Omental fat pad (tissue), 4 donors: ENCODE results near the gene DMGDH. TPM values are rescaled to one million over a fixed set of nuclear protein-coding genes. Genes with fewer than 3 reads are reported as not detected.

Source experiments
- ATAC-seq: fragments of 150-250 bp; one replicate; pipeline ENCODE4 v1.9.1; 2016; ENCODE audit warnings: mild to moderate bottlenecking, moderate library complexity; ENCODE audit not compliant: low FRiP score
- DNase-seq: peaks from one replicate; pipeline ENCODE4 v3.0.0-alpha.2; 2019; ENCODE audit warnings: low spot score
- total RNA-seq, 4 donors: library from RNA; depleted of rRNA; stranded (reverse); fragments of >200 nt; gene quantifications; one replicate each; pipeline ENCODE4 v1.1.0, GENCODE V29; 2016
- TF ChIP-seq, protein P1 (sequence below), 3 donors: fragments of 450-650 bp; IDR thresholded peaks; one replicate each; pipeline ENCODE4 v1.5.1; 2016 to 2017; ENCODE audit warnings: antibody characterized with exemption in 3 of 3, mild to moderate bottlenecking in 3 of 3, moderate library complexity in 2 of 3

DMGDH gene
- total RNA-seq, 4 donors from 2014 or later, result 2.8 to 13.9 (median 4.4) TPM

DNA sequence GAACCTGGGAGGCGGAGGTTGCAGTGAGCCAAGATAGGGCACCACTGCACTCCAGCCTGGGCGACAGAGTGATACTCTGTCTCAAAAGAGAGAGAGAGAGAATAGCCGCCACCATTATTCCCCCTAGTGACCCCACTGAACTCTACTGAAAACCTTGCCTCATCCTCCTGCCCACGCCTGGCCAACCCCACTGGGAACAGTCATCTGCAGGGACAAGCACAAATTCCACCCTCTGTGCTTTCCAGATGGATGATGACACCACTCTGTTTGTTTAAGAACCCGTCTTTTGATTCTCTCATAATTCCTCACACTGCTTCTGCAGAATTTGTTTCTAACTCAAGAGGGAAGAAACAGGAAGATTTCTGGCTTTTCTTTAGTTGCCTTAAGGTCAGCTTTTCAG is 12.3 kb upstream of the DMGDH start:
- DNase-seq, result no peak
- TF ChIP-seq, protein P1, sequence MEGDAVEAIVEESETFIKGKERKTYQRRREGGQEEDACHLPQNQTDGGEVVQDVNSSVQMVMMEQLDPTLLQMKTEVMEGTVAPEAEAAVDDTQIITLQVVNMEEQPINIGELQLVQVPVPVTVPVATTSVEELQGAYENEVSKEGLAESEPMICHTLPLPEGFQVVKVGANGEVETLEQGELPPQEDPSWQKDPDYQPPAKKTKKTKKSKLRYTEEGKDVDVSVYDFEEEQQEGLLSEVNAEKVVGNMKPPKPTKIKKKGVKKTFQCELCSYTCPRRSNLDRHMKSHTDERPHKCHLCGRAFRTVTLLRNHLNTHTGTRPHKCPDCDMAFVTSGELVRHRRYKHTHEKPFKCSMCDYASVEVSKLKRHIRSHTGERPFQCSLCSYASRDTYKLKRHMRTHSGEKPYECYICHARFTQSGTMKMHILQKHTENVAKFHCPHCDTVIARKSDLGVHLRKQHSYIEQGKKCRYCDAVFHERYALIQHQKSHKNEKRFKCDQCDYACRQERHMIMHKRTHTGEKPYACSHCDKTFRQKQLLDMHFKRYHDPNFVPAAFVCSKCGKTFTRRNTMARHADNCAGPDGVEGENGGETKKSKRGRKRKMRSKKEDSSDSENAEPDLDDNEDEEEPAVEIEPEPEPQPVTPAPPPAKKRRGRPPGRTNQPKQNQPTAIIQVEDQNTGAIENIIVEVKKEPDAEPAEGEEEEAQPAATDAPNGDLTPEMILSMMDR (IDR thresholded peaks at IDR 0.05), result no peak
- no peak for ATAC-seq

DNA sequence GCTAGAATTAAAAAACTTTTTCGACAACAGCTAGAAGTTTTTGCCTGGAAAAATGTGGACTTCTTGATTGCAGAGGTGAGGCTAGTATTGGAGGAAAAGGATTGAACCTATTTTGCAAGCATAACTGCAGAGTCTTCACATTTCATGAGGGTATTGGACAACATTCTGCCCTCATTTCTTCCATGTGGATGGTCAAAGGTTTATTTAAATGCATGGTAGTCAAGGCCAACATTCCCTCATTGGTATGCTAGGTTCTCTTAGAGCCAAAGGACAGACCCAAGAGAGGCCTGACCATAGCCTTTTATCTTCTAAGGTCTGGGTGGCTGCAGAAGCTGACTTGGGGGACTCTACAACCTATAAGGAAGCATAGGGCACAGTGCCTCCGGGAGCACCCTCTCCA is 11.3 kb upstream of the DMGDH start:
- ATAC-seq (no peak), DNase-seq (no peak)
- TF ChIP-seq, protein P1 (IDR thresholded peaks at IDR 0.05), result no peak

DNA sequence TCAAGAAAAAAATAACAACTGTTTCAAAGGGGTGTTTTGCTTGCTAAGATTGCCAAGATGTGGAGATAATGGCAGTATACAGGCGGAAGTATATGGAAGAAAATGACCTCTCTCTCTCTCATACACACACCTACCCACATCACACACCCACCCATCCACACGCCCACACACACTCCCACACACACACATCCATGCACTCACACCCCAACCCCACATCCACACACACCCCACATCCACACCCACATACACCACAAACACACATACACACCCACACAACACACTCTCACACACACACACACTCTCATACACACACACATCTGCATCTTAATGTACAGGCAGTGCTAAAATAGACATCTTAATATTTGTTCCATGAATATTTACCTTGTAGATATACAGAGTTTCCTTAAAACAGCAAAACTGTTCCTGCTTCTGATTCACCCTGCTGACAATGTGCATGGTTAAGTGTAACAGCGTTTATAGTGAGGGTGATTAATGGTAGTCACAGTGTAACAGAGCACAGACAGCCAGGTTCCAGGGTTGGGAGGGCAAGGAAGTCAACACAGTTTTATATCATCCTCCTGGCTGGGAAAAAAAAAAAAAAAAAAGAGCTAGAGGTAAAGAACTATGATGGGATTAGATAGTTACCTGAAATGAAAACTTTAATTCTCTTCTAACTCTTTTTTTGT is 8.3 kb upstream of the DMGDH start:
- TF ChIP-seq, protein P1 (IDR thresholded peaks at IDR 0.05), result no peak
- DNase-seq, result no peak
- no peak for ATAC-seq

DNA sequence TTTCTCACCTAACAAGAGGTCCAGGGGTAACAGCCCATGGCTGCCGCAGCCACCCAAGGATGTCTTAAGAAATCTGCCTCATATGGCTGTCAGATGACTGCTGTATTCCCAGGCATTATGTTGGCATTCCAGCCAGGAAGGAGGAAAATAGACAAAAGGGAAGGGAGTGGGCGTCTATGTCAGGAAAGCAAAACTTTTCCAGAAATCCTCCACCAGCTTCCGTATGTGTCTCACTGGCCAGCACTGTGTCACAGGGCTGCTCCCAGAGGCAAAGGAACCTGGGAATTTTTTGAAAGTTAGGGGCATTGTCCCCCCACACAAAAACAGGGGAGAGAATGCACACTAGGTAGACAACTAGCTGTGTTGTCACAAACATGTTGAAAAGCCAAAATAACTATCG is 7.3 kb upstream of the DMGDH start:
- DNase-seq (no peak), ATAC-seq (no peak)

DNA sequence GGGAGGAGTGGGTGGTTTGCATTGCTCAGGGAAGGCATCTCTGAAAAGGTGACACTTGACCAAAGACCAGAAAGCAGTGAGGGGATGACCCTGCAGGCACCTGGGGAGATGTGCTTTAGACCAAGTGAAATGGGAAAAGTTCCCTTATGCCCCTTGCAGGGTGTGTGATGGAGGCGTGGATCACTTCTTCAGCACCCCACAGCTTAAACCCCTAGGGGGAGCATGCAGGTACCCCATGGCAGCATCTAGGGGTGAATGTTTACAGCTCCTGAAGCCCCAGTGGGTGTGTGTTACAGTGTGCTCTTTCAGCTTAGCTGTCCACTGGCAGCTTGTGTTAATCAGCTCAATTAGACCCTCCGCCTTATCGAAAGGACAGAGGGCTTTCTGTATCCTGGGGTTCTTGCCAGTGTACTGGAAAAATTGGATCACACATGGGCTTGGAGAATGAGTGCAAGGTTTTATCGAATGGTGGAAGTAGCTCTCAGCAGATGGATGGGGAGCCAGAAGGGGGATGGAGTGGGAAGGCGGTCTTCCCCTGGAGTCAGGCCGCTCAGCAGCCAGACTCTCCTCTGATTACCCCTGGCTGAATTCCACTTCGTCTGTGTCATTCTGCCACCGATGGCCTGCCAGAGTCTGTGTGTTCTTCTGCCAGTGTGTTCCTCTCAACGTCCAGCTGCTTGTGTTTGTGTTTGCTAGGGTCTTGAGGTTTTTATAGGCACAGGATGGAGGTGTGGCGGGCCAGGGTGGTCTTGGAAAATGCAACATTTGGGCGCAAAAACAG is 6.4 kb upstream of the DMGDH start:
- TF ChIP-seq, protein P1 (IDR thresholded peaks at IDR 0.05), result no peak

More for the DNA sequence above, 7.3 kb upstream of the DMGDH start:
- TF ChIP-seq, protein P1 (IDR thresholded peaks at IDR 0.05), result no peak

DNA sequence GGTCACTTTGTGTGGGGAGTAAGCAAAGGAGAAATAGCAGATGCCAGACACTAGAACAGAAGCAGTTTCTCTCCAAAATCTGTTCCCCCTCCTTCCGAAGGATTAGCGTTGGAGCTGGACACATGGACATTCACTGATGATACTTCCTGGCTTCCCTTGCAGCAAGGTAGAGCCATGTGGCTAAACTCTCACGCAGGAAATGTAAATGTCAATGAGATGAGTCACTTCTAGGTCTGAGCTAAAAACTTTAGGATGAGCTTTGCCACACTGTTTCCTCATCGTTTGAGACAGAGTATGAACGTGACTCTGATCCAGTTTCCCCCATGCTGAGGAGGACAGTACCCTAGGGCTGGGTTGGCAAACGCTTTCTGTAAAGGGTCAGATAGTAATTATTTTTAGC is 5.2 kb upstream of the DMGDH start:
- ATAC-seq (no peak), DNase-seq (no peak)
- TF ChIP-seq, protein P1 (IDR thresholded peaks at IDR 0.05), result no peak

More for the DNA sequence above, 6.4 kb upstream of the DMGDH start:
- DNase-seq, result no peak
- ATAC-seq, result no peak

DNA sequence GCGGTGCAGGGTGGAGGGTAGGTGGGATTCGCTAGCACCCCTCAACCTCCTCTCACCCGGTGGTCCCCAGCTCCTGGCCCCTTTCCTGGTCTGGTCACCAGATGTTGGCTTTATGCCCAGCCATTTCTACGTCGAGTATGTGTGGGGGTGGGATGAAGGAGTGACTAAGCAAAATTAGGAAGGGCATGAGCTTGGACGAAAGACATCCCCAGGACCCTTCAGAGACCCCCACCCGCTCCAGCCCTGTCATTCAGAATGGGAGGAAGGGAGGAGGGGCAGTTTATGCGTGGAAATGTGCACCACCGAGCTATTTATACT is 835 bp upstream of the DMGDH start:
- DNase-seq, result no peak
- ATAC-seq, result peak; percentile 22
- TF ChIP-seq, protein P1 (IDR thresholded peaks at IDR 0.05), result no peak
